Erythroblast (primary cell): ENCODE measurements around the gene ATAD3B.
"Not testable (repeated sequence)": the region's sequence is repeated elsewhere in the genome, so short reads cannot be mapped to it uniquely, and the experiment has no call there.

ENCODE experiments used
- DNase-seq, 2 experiments: peaks; one replicate each; lab custom pipeline; 2025; lab: John Stamatoyannopoulos, UW
- GATA1 ChIP-seq: IDR thresholded peaks from 2 replicates; pipeline ENCODE4 v1.6.1; 2011; ENCODE audit warnings: low read depth, mild to moderate bottlenecking, control low read depth, low read length, moderate library complexity
- POLR2A ChIP-seq: IDR thresholded peaks from 2 replicates; pipeline ENCODE4 v1.6.1; 2011; ENCODE audit warnings: mild to moderate bottlenecking, low read length

The ATAD3B gene

GRCh38 chr1:1451696-1452364 is 19.7 kb upstream of the ATAD3B start:
- DNase-seq, result no peak
- TF ChIP-seq GATA1, result no peak
- no peak for TF ChIP-seq POLR2A

DNA sequence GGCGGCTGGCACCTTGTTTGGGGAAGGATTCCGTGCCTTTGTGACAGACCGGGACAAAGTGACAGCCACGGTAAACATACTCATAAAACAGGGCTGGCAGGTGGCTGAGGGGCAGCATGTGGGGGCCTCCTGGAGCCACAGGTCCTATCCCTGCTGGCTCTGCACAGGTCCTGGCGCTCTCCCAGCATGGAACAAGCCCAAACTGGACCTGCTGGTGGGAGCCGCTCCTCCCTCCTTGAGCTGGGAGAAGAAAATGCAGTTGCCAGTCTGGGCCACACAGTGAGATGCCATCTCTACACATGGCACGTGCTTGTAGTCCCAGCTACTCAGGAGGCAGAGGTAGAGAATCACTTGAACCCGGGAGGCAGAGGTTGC is 19.2 kb upstream of the ATAD3B start:
- not testable (repeated sequence) for DNase-seq

DNA sequence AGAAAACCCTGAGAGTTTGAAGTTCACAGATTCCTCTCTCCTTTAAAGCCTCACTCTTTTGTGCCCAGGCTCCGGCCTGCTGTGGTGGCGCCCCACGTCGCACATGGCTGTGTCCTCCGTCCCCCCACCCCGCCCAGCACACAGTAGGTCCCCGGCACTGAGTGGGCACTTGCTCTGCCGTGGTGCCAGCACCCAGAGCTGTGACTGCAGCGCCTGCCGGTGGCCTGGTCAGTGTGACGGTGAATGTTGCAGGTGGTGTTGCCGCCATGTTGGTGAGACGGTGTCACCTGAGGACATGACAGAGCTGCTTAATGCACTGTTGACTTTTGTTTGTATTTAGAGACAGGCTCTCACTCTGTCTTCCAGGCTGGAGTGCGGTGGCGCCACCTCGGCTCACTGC is 18.7 kb upstream of the ATAD3B start:
- DNase-seq, result no peak
- TF ChIP-seq GATA1 (no peak), POLR2A (no peak)

DNA sequence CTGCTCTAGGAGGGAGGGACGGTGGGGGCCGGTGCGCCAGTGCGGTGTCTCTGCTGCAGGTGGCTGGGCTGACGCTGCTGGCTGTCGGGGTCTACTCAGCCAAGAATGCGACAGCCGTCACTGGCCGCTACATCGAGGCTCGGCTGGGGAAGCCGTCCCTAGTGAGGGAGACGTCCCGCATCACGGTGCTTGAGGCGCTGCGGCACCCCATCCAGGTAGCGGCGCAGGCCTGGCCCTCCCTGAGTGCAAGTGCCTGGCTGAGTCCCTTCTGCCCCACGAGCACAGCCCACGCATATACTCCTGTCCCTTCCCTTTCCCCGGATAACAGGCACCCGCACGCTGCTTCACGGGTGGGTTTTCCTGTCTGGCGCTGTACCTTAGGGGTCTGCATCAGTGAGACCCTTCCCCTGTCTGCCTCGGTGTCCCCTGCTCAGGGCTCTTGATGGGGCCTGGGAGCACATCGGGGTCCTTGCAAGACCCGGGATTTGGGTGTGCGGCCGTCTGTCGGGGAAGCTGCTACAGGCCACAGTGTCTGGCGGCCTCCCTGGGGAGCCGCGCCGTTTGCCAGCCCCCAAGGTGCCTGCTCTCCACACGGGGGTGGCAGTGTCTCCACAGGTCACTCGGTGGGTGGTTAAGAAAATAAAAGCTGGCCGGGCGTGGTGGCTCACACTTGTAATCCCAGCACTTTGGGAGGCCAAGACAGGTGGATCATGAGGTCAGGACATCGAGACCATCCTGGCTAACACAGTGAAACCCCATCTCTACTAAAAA is 17.1 kb upstream of the ATAD3B start:
- DNase-seq, result not testable (repeated sequence)

DNA sequence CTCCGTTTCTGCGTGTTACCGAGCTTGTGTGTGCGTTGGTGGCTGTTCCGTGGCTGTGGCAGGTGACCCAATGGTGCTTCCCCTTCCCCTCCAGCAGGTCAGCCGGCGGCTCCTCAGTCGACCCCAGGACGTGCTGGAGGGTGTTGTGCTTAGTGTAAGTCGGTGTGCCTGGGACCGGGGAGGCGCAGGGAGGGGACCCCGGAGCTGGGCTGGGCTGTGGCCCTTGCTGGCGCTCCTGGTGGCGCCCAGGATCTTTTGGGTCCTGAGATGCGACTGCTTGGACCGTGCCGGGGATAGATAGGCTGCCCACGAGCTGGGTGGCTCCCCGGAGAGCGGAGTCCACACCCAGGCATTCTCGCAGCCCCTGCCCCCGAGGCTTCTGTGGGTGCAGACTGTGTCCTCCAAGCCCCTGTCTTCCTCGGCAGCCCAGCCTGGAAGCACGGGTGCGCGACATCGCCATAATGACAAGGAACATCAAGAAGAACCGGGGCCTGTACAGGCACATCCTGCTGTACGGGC is 16.1 kb upstream of the ATAD3B start:
- no peak for DNase-seq
- no peak for TF ChIP-seq POLR2A
- TF ChIP-seq GATA1, result no peak

GRCh38 chr1:1455934-1456333 is 15.6 kb upstream of the ATAD3B start:
- DNase-seq, result not testable (repeated sequence)

DNA sequence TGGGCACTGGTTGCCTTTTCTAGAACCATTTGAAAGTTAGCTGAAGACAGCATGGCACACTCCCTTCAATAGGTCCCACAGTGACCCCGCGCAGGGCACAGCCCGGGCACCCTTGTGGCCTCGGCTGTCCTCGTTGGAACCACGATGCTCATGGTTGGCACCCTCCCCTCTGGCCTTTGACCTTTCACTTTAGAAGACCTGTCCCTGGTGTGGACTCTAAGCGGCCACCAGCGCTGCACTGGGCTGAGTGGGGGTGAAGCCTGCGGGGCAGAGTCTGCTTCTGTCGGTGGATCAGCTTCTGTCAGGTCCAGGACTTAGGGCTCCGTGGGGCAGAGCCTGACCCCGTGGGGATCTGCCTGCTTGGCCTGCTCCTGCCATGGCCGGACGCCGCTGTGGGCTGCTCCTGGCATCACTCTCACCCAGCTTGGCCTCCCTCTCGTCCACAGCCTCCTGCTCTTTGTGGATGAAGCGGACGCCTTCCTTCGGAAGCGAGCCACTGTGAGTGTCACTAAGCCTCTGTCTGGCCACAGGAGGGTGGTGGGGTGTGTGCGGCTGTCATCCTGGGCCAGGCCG is 14.8 kb upstream of the ATAD3B start:
- DNase-seq, result not testable (repeated sequence)

DNA sequence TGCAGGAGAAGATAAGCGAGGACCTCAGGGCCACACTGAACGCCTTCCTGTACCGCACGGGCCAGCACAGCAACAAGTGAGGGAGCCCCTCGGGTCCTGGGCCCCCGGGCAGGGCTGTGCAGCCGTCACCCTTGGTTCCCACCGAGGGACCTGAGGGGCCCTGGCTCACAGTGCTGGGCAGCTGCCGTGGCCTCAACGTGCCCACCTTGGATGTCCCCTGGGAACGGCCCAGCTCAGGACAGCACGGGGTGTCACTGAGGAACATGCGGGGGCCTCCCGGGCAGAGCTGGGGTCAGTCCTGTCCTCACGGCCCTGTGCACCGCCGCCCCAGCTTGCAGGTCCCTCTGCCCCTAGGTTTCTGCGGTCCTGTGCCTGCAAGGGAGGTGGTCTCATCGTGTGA is 12.4 kb upstream of the ATAD3B start:
- DNase-seq, result not testable (repeated sequence)

DNA sequence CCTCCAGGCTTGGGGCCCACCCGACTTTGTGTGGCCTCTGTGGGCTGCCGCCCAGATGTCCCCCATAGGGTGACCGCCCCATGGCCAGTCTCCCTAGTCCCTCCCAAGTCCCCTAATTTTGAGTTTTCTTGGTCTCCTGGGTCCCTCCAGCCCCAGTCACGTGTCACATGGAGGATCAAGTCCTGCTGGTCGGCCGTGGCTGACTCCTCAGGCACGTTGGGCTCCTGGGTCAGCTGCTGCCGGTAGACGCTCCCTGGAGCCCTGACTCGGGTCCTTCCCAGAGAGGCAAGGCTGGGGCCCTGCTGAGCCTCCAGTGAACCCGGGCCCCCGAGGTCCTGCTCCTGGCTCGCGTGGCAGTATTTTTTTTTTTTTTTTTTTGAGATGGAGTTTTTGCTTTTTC is 11.9 kb upstream of the ATAD3B start:
- not testable (repeated sequence) for DNase-seq

- no peak for TF ChIP-seq POLR2A
- no peak for TF ChIP-seq GATA1
- DNase-seq, result no peak
These were observed 10.9 kb upstream of the ATAD3B start for GRCh38 chr1:1460540-1461130.

- peak; percentile 39 to 49 for DNase-seq
- TF ChIP-seq POLR2A (no peak), GATA1 (no peak)
These were observed 9.7 kb upstream of the ATAD3B start for GRCh38 chr1:1461721-1462317.

GRCh38 chr1:1462318-1462966 is 9.1 kb upstream of the ATAD3B start:
- DNase-seq, result no peak
- TF ChIP-seq GATA1, result no peak
- no peak for TF ChIP-seq POLR2A

GRCh38 chr1:1463312-1463711 is 8.3 kb upstream of the ATAD3B start:
- no peak for TF ChIP-seq GATA1
- TF ChIP-seq POLR2A, result no peak
- no peak for DNase-seq

GRCh38 chr1:1468196-1468985 is 3.2 kb upstream of the ATAD3B start:
- DNase-seq, result not testable (repeated sequence)
